CD14-positive monocyte (primary cell): ENCODE measurements around the gene CEP78. TPM values are rescaled to one million over a fixed set of nuclear protein-coding genes. Genes with fewer than 3 reads are reported as not detected.

Experiments used
- DNase-seq, 3 donors: peaks; one replicate each; pipeline ENCODE4 v3.0.0-alpha.2; 2011 to 2022
- H2AFZ ChIP-seq: 2 replicates; pipeline ENCODE4 v1.6.0; 2012; ENCODE audit warnings: mild to moderate bottlenecking, low read depth, low read length, inconsistent platforms; ENCODE audit not compliant: insufficient read depth, poor library complexity, severe bottlenecking
- H3K27ac ChIP-seq, 2 donors: 1 replicate in 1 of 2; 2 replicates in 1 of 2; pipeline ENCODE4 v1.5.1; 2012 to 2013; ENCODE audit warnings: low read length in 2 of 2, control low read depth in 1 of 2, inconsistent platforms in 1 of 2, low read depth in 1 of 2, mild to moderate bottlenecking in 1 of 2
- H3K27me3 ChIP-seq, 2 donors: one replicate each; pipeline versions ENCODE4 v1.6.0 to v1.6.1; 2011 to 2013; ENCODE audit warnings: low read length in 2 of 2; ENCODE audit not compliant: control insufficient read depth in 2 of 2, insufficient read depth in 2 of 2
- H3K36me3 ChIP-seq, 2 donors: replicated peaks in 1 of 2; 1 replicate in 1 of 2; 2 replicates in 1 of 2; pipeline versions ENCODE4 v1.5.1 to v1.6.1; 2012 to 2013; ENCODE audit warnings: low read length in 2 of 2, control low read depth in 1 of 2, inconsistent platforms in 1 of 2, mild to moderate bottlenecking in 1 of 2; ENCODE audit not compliant: insufficient read depth in 2 of 2, control insufficient read depth in 1 of 2
- H3K4me1 ChIP-seq, 2 donors: 1 replicate in 1 of 2; 2 replicates in 1 of 2; pipeline versions ENCODE4 v1.5.1 to v1.6.1; 2012 to 2013; ENCODE audit warnings: low read length in 2 of 2, control low read depth in 1 of 2, inconsistent platforms in 1 of 2, mild to moderate bottlenecking in 1 of 2, moderate library complexity in 1 of 2; ENCODE audit not compliant: insufficient read depth in 2 of 2, control insufficient read depth in 1 of 2
- H3K4me2 ChIP-seq: replicated peaks from 2 replicates; pipeline ENCODE3; 2012; ENCODE audit warnings: low read length, moderate library complexity, mild to moderate bottlenecking; ENCODE audit not compliant: poor library complexity, severe bottlenecking; ENCODE audit errors: extremely low read depth
- H3K4me3 ChIP-seq, 3 experiments: fragments of 200-600 bp in 1 of 3; sonication (generic) in 1 of 3; replicated peaks in 1 of 3; 1 replicate in 2 of 3; 2 replicates in 1 of 3; pipeline ENCODE4 v1.5.1; 2011 to 2013; ENCODE audit warnings: low read length in 3 of 3, mild to moderate bottlenecking in 3 of 3, control low read depth in 2 of 3, low read depth in 2 of 3, inconsistent platforms in 1 of 3, moderate library complexity in 1 of 3
- H3K79me2 ChIP-seq: 2 replicates; pipeline ENCODE4 v1.6.0; 2012; ENCODE audit warnings: mild to moderate bottlenecking, control low read depth, inconsistent platforms, low read length, moderate library complexity; ENCODE audit not compliant: insufficient read depth
- H3K9ac ChIP-seq: 2 replicates; pipeline ENCODE4 v1.6.0; 2017; ENCODE audit warnings: low read length, mild to moderate bottlenecking; ENCODE audit not compliant: insufficient read depth, poor library complexity, severe bottlenecking
- H3K9me3 ChIP-seq, 2 donors: replicated peaks in 1 of 2; 1 replicate in 1 of 2; 2 replicates in 1 of 2; pipeline versions ENCODE4 v1.5.1 to v1.6.1; 2012 to 2013; ENCODE audit warnings: low read length in 2 of 2, control low read depth in 1 of 2; ENCODE audit not compliant: control insufficient read depth in 1 of 2, insufficient read depth in 1 of 2
- H4K20me1 ChIP-seq: 2 replicates; pipeline ENCODE4 v1.6.0; 2012; ENCODE audit warnings: mild to moderate bottlenecking, low read length, control low read depth, moderate library complexity; ENCODE audit not compliant: insufficient read depth
- H3K27ac Mint-ChIP-seq, 7 donors: one replicate each; pipeline ENCODE4 v1.8.0; 2020; ENCODE audit warnings: mild to moderate bottlenecking in 7 of 7, mixed read lengths in 7 of 7, moderate library complexity in 6 of 7, inconsistent platforms in 2 of 7
- H3K27me3 Mint-ChIP-seq, 3 donors: one replicate each; pipeline ENCODE4 v1.8.0; 2021 to 2022; ENCODE audit warnings: low read depth in 3 of 3, mild to moderate bottlenecking in 3 of 3, mixed read lengths in 3 of 3, moderate library complexity in 3 of 3, inconsistent platforms in 1 of 3
- H3K36me3 Mint-ChIP-seq, 2 donors: one replicate each; pipeline ENCODE4 v1.8.0; 2020; ENCODE audit warnings: mixed read lengths in 2 of 2, inconsistent platforms in 1 of 2, mild to moderate bottlenecking in 1 of 2
- H3K4me1 Mint-ChIP-seq: one replicate; pipeline ENCODE4 v1.8.0; 2020; ENCODE audit warnings: mild to moderate bottlenecking, mixed read lengths
- H3K4me3 Mint-ChIP-seq, 2 donors: one replicate each; pipeline ENCODE4 v1.8.0; 2020; ENCODE audit warnings: mild to moderate bottlenecking in 2 of 2, mixed read lengths in 2 of 2, moderate library complexity in 1 of 2
- H3K9me3 Mint-ChIP-seq, 7 donors: one replicate each; pipeline ENCODE4 v1.8.0; 2020 to 2022; ENCODE audit warnings: mixed read lengths in 7 of 7, mild to moderate bottlenecking in 6 of 7, moderate library complexity in 6 of 7, inconsistent platforms in 2 of 7
- WGBS: methylation state at CpG from one replicate; pipeline ENCODE4 v1.1.5; 2013; ENCODE audit warnings: missing lambda C conversion rate; ENCODE audit not compliant: insufficient coverage; 5-methylcytosine and 5-hydroxymethylcytosine counted together
- intact Hi-C, 2 donors: fragments of 100-400 bp; cut with micrococcal nuclease; formaldehyde crosslinking; loops; one replicate each; pipeline versions ENCODE4 v1.15.0 to v1.15.1; 2023
- polyA plus RNA-seq, 3 donors: library from polyadenylated mRNA; depleted of rRNA in 1 of 3; unstranded in 2 of 3; stranded (reverse) in 1 of 3; fragments of 300-500 nt in 2 of 3; fragments of >200 nt in 1 of 3; fragmentation: Illumina TruSeq in 2 of 3; gene quantifications; 1 replicate in 2 of 3; 2 replicates in 1 of 3; pipeline ENCODE4 v1.2.3, GENCODE V29; 2012 to 2021
- TF ChIP-seq, protein P1 (sequence below): fragments of 200-600 bp; IDR thresholded peaks from one replicate; pipeline ENCODE4 v1.8.0; 2022; ENCODE audit warnings: antibody characterized with exemption, mild to moderate bottlenecking

CEP78 gene
- polyA plus RNA-seq, 3 donors, result 1.7 to 3.3 (median 2.5) TPM

DNA sequence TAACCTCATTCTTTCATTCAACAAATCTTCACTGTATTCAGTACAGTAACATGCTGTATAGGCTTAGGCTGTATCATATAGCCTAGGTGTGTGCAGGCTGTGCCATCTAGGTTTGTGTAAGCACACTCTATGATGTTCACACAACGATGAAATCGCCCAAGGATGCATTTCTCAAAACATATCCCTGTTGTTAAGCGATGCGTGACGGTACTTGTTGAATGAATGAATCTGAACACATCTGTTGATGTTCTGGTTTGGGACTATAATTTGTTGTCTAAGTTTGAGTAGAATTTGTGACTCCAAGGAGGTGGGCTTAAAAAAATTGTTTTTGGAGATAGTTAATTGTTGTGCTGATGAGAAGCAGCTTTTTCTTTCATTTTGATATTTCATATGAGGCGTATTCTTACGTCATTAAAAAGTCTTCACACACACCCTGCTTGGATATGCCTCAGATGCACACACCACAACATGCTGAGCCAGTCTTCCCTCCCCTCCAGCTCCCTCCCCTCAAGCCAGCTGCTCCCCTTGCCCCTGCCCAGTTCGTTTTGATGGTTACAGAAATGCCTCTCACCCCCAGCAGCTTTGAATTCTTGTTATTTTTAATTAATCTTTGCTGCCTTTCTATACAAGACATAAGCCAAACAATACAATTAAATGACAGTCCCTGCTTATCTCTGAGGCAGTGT lies 55.5 kb downstream of the CEP78 start:
- intact Hi-C loops, result no loop called here
- no peak overlapping the region for H3K4me2 ChIP-seq
- H3K27ac ChIP-seq, result no peak overlapping the region
- Mint-ChIP-seq H3K4me3 (no peak overlapping the region), H3K27me3 (peaks cover 22 to 29% (median 24%) of the 10 kb centered on the region in 3 donors), H3K36me3 (no peaks in the 10 kb centered on the region), H3K27ac (no peak overlapping the region), H3K4me1 (peaks cover 17% of the 10 kb centered on the region), H3K9me3 (peaks cover 0 to 6% (median 2%) of the 10 kb centered on the region in 7 donors)
- H3K9me3 ChIP-seq, result no peaks in the 10 kb centered on the region
- H3K4me1 ChIP-seq, result peaks cover 3 to 4% of the 10 kb centered on the region in 2 donors
- H3K27me3 ChIP-seq, result peaks cover 10 to 16% of the 10 kb centered on the region in 2 donors
- H2AFZ ChIP-seq, result no peak overlapping the region
- DNase-seq, result no peak
- no peaks in the 10 kb centered on the region for H3K36me3 ChIP-seq
- H3K9ac ChIP-seq, result no peak overlapping the region
- H4K20me1 ChIP-seq, result no peaks in the 10 kb centered on the region
- no peak overlapping the region for H3K4me3 ChIP-seq
- no peaks in the 10 kb centered on the region for H3K79me2 ChIP-seq
- 94% methylated on average over 7 of the region's 8 CpGs for WGBS
- TF ChIP-seq, protein P1, sequence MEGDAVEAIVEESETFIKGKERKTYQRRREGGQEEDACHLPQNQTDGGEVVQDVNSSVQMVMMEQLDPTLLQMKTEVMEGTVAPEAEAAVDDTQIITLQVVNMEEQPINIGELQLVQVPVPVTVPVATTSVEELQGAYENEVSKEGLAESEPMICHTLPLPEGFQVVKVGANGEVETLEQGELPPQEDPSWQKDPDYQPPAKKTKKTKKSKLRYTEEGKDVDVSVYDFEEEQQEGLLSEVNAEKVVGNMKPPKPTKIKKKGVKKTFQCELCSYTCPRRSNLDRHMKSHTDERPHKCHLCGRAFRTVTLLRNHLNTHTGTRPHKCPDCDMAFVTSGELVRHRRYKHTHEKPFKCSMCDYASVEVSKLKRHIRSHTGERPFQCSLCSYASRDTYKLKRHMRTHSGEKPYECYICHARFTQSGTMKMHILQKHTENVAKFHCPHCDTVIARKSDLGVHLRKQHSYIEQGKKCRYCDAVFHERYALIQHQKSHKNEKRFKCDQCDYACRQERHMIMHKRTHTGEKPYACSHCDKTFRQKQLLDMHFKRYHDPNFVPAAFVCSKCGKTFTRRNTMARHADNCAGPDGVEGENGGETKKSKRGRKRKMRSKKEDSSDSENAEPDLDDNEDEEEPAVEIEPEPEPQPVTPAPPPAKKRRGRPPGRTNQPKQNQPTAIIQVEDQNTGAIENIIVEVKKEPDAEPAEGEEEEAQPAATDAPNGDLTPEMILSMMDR, result no peak

DNA sequence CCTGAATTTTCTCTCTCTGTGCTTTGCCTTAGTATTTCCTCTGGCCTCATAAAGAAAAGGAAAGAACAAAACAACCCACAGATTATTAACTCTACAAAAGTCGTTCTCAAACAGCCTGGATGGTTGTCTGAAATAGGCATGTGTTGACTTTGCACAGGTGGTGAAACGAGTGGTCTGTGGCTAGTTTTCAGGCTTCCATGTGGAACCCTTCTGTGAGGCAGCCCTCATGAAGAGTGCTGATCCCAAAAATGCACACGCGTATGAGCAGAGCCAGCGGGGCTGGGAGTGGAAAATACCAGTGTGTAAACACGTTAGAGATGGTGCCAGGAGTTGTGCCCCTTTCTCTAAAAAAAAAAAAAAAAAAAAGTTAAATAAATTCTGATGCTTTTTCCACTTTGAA lies 56.2 kb downstream of the CEP78 start:
- H3K36me3 ChIP-seq, result no peaks in the 10 kb centered on the region
- H3K4me1 Mint-ChIP-seq, result peaks cover 23% of the 10 kb centered on the region
- no peak overlapping the region for H2AFZ ChIP-seq
- no peak for DNase-seq
- TF ChIP-seq, protein P1, result no peak
- WGBS, result 73% methylated on average over 1 of the region's 6 CpGs
- intact Hi-C loops, result no loop called here
- H3K4me1 ChIP-seq, result peaks cover 10 to 11% of the 10 kb centered on the region in 2 donors
- H4K20me1 ChIP-seq, result no peaks in the 10 kb centered on the region
- no peaks in the 10 kb centered on the region for H3K79me2 ChIP-seq
- H3K27ac ChIP-seq, result no peak overlapping the region
- H3K4me3 Mint-ChIP-seq, result no peak overlapping the region
- no peak overlapping the region for H3K4me3 ChIP-seq
- H3K36me3 Mint-ChIP-seq, result no peaks in the 10 kb centered on the region
- H3K4me2 ChIP-seq, result no peak overlapping the region
- H3K27me3 ChIP-seq, result peaks cover 11 to 22% of the 10 kb centered on the region in 2 donors
- H3K9ac ChIP-seq, result no peak overlapping the region
- H3K9me3 Mint-ChIP-seq, result peaks cover 0 to 7% (median 2%) of the 10 kb centered on the region in 7 donors
- H3K27ac Mint-ChIP-seq, result no peak overlapping the region
- H3K27me3 Mint-ChIP-seq, result peaks cover 27 to 33% (median 28%) of the 10 kb centered on the region in 3 donors
- H3K9me3 ChIP-seq, result peaks cover 0 to 3% of the 10 kb centered on the region in 2 donors
